Measurements from ENCODE around the gene CCR2. TPM values are rescaled to one million over a fixed set of nuclear protein-coding genes. Genes with fewer than 3 reads are reported as not detected.

The CCR2 gene
- total and polyA plus RNA-seq, 2 experiments from 2014 or later: not detected

DNA sequence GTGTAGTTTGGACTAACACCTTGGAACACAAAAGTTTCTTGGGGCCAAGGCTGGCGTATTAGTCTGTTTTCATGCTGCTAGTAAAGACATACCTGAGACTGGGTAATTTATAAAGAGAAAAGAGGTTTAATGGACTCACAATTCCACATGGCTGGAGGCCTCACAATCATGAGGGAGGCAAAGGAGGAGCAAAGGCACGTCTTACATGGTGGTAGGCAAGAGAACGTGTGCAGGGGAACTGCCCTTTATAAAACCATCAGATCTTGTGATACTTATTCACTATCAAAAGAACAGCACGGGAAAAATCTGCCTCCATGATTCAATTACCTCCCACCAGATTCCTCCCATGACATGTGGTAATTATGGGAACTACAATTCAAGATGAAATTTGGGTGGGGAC, 9.4 kb upstream of the CCR2 start:
- Histone ChIP-seq H3K36me3 (ENCODE audit: insufficient read depth) (no peaks in the 10 kb centered on the region; the same call in 1 of the 2 replicates), H3K4me3 (no peak overlapping the region), H3K27ac (ENCODE audit: low read depth) (no peak overlapping the region), H3K4me2 (no peak overlapping the region), H3K27me3 (ENCODE audit: insufficient read depth) (no peaks in the 10 kb centered on the region), H2AFZ (no peak overlapping the region), H3F3A (replicated peaks; ENCODE audit: low read depth) (no peaks in the 10 kb centered on the region), H4K20me1 (replicated peaks; ENCODE audit: insufficient read depth) (no peaks in the 10 kb centered on the region), H3K9me2 (ENCODE audit: insufficient read depth) (no peaks in the 10 kb centered on the region; the same call in 1 of the 2 replicates), H3K4me1 (ENCODE audit: insufficient read depth) (no peaks in the 10 kb centered on the region), H3K79me2 (replicated peaks; ENCODE audit: insufficient read depth) (no peaks in the 10 kb centered on the region)
- no peaks in the 10 kb centered on the region for H3K4me1 Mint-ChIP-seq
- peaks cover 9% of the 10 kb centered on the region; the same call in 2 of the 3 replicates for H3K36me3 Mint-ChIP-seq (ENCODE audit: low read depth)
- no peaks in the 10 kb centered on the region for H3K27me3 Mint-ChIP-seq (ENCODE audit: insufficient read depth, low read depth, poor library complexity)
- H3K4me3 Mint-ChIP-seq: no peak overlapping the region
- peaks cover 37% of the 10 kb centered on the region for H3K9me3 Mint-ChIP-seq
- H3K27ac Mint-ChIP-seq: no peak overlapping the region
- TF ChIP-seq, protein P1, sequence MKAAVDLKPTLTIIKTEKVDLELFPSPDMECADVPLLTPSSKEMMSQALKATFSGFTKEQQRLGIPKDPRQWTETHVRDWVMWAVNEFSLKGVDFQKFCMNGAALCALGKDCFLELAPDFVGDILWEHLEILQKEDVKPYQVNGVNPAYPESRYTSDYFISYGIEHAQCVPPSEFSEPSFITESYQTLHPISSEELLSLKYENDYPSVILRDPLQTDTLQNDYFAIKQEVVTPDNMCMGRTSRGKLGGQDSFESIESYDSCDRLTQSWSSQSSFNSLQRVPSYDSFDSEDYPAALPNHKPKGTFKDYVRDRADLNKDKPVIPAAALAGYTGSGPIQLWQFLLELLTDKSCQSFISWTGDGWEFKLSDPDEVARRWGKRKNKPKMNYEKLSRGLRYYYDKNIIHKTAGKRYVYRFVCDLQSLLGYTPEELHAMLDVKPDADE (IDR thresholded peaks at IDR 0.05): no peak
- TF ChIP-seq POLR2AphosphoS5 (IDR thresholded peaks at IDR 0.05; ENCODE audit: low read depth): no peak
- TF ChIP-seq, protein P2, sequence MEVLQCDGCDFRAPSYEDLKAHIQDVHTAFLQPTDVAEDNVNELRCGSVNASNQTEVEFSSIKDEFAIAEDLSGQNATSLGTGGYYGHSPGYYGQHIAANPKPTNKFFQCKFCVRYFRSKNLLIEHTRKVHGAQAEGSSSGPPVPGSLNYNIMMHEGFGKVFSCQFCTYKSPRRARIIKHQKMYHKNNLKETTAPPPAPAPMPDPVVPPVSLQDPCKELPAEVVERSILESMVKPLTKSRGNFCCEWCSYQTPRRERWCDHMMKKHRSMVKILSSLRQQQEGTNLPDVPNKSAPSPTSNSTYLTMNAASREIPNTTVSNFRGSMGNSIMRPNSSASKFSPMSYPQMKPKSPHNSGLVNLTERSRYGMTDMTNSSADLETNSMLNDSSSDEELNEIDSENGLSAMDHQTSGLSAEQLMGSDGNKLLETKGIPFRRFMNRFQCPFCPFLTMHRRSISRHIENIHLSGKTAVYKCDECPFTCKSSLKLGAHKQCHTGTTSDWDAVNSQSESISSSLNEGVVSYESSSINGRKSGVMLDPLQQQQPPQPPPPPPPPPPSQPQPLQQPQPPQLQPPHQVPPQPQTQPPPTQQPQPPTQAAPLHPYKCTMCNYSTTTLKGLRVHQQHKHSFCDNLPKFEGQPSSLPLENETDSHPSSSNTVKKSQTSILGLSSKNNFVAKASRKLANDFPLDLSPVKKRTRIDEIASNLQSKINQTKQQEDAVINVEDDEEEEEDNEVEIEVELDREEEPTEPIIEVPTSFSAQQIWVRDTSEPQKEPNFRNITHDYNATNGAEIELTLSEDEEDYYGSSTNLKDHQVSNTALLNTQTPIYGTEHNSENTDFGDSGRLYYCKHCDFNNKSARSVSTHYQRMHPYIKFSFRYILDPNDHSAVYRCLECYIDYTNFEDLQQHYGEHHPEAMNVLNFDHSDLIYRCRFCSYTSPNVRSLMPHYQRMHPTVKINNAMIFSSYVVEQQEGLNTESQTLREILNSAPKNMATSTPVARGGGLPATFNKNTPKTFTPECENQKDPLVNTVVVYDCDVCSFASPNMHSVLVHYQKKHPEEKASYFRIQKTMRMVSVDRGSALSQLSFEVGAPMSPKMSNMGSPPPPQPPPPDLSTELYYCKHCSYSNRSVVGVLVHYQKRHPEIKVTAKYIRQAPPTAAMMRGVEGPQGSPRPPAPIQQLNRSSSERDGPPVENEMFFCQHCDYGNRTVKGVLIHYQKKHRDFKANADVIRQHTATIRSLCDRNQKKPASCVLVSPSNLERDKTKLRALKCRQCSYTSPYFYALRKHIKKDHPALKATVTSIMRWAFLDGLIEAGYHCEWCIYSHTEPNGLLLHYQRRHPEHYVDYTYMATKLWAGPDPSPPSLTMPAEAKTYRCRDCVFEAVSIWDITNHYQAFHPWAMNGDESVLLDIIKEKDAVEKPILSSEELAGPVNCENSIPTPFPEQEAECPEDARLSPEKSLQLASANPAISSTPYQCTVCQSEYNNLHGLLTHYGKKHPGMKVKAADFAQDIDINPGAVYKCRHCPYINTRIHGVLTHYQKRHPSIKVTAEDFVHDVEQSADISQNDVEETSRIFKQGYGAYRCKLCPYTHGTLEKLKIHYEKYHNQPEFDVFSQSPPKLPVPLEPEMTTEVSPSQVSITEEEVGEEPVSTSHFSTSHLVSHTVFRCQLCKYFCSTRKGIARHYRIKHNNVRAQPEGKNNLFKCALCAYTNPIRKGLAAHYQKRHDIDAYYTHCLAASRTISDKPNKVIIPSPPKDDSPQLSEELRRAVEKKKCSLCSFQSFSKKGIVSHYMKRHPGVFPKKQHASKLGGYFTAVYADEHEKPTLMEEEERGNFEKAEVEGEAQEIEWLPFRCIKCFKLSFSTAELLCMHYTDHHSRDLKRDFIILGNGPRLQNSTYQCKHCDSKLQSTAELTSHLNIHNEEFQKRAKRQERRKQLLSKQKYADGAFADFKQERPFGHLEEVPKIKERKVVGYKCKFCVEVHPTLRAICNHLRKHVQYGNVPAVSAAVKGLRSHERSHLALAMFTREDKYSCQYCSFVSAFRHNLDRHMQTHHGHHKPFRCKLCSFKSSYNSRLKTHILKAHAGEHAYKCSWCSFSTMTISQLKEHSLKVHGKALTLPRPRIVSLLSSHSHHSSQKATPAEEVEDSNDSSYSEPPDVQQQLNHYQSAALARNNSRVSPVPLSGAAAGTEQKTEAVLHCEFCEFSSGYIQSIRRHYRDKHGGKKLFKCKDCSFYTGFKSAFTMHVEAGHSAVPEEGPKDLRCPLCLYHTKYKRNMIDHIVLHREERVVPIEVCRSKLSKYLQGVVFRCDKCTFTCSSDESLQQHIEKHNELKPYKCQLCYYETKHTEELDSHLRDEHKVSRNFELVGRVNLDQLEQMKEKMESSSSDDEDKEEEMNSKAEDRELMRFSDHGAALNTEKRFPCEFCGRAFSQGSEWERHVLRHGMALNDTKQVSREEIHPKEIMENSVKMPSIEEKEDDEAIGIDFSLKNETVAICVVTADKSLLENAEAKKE (CRISPR knock-in tag; IDR thresholded peaks at IDR 0.05): no peak
- no peak for TF ChIP-seq JUNB (IDR thresholded peaks at IDR 0.05; ENCODE audit: unreplicated experiment)
- no peak for TF ChIP-seq ZNF331 (CRISPR knock-in tag; IDR thresholded peaks at IDR 0.05; ENCODE audit: low read depth)
- no peak for TF ChIP-seq EZH2phosphoT487 (IDR thresholded peaks at IDR 0.05; ENCODE audit: unreplicated experiment)
- TF ChIP-seq STAT1 (IDR thresholded peaks at IDR 0.05; ENCODE audit: unreplicated experiment): no peak
- TF ChIP-seq, protein P3, sequence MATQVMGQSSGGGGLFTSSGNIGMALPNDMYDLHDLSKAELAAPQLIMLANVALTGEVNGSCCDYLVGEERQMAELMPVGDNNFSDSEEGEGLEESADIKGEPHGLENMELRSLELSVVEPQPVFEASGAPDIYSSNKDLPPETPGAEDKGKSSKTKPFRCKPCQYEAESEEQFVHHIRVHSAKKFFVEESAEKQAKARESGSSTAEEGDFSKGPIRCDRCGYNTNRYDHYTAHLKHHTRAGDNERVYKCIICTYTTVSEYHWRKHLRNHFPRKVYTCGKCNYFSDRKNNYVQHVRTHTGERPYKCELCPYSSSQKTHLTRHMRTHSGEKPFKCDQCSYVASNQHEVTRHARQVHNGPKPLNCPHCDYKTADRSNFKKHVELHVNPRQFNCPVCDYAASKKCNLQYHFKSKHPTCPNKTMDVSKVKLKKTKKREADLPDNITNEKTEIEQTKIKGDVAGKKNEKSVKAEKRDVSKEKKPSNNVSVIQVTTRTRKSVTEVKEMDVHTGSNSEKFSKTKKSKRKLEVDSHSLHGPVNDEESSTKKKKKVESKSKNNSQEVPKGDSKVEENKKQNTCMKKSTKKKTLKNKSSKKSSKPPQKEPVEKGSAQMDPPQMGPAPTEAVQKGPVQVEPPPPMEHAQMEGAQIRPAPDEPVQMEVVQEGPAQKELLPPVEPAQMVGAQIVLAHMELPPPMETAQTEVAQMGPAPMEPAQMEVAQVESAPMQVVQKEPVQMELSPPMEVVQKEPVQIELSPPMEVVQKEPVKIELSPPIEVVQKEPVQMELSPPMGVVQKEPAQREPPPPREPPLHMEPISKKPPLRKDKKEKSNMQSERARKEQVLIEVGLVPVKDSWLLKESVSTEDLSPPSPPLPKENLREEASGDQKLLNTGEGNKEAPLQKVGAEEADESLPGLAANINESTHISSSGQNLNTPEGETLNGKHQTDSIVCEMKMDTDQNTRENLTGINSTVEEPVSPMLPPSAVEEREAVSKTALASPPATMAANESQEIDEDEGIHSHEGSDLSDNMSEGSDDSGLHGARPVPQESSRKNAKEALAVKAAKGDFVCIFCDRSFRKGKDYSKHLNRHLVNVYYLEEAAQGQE (IDR thresholded peaks at IDR 0.05; ENCODE audit: unreplicated experiment): no peak
- no peak for TF ChIP-seq EZH2 (IDR thresholded peaks at IDR 0.05; ENCODE audit: low read depth, unreplicated experiment)
- TF ChIP-seq, protein P4, sequence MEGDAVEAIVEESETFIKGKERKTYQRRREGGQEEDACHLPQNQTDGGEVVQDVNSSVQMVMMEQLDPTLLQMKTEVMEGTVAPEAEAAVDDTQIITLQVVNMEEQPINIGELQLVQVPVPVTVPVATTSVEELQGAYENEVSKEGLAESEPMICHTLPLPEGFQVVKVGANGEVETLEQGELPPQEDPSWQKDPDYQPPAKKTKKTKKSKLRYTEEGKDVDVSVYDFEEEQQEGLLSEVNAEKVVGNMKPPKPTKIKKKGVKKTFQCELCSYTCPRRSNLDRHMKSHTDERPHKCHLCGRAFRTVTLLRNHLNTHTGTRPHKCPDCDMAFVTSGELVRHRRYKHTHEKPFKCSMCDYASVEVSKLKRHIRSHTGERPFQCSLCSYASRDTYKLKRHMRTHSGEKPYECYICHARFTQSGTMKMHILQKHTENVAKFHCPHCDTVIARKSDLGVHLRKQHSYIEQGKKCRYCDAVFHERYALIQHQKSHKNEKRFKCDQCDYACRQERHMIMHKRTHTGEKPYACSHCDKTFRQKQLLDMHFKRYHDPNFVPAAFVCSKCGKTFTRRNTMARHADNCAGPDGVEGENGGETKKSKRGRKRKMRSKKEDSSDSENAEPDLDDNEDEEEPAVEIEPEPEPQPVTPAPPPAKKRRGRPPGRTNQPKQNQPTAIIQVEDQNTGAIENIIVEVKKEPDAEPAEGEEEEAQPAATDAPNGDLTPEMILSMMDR (conservative IDR thresholded peaks at IDR 0.05; ENCODE audit: low read depth in 2 of 2): no peak
- TF ChIP-seq CREB1 (CRISPR knock-in tag; IDR thresholded peaks at IDR 0.05; ENCODE audit: low read depth): no peak
- no peak for TF ChIP-seq NANOG (IDR thresholded peaks at IDR 0.05; ENCODE audit: borderline replicate concordance)
- TF ChIP-seq ZNF114 (CRISPR knock-in tag; IDR thresholded peaks at IDR 0.05): no peak
- no peak for DNase-seq (ENCODE audit: low spot score)
- no peak for ATAC-seq

Data from GM23338 (cell line).